SK-N-SH treated with all-trans-retinoic acid at 6 μM for 48 hours (cell line): ENCODE measurements around the gene GCNT2.
"Not testable (repeated sequence)": the region's sequence is repeated elsewhere in the genome, so short reads cannot be mapped to it uniquely, and the experiment has no call there.

Experiments used
- ATAC-seq: fragments of 200-7000 bp; cut with Tn5 transposase; 3 replicates; pipeline ENCODE4 v1.9.1; 2020; ENCODE audit warnings: mild to moderate bottlenecking, moderate library complexity
- ARNTL ChIP-seq: fragments of 450-650 bp; formaldehyde crosslinking; IDR thresholded peaks from 2 replicates; pipeline ENCODE4 v1.5.0; 2020; ENCODE audit warnings: low read depth, mild to moderate bottlenecking, moderate library complexity, borderline replicate concordance
- BACH2 ChIP-seq: fragments of 250-450 bp; sonication (Bioruptor Pico); IDR thresholded peaks from 2 replicates; pipeline ENCODE4 v1.9.0; 2021; ENCODE audit warnings: mild to moderate bottlenecking, borderline replicate concordance
- CSDC2 ChIP-seq: fragments of 250-450 bp; sonication (Bioruptor Pico); IDR thresholded peaks from 2 replicates; pipeline ENCODE4 v1.5.0; 2020; ENCODE audit warnings: mild to moderate bottlenecking, moderate library complexity
- ESRRG ChIP-seq: fragments of 250-450 bp; sonication (Bioruptor Pico); IDR thresholded peaks from 2 replicates; pipeline ENCODE4 v1.6.1; 2021; ENCODE audit warnings: mild to moderate bottlenecking
- OSR1 ChIP-seq: fragments of 250-450 bp; sonication (Bioruptor Pico); IDR thresholded peaks from 2 replicates; pipeline ENCODE4 v1.8.0; 2022; ENCODE audit warnings: moderate library complexity, mild to moderate bottlenecking, inconsistent platforms
- PPARA ChIP-seq: fragments of 250-450 bp; sonication (Bioruptor Pico); IDR thresholded peaks from 2 replicates; pipeline ENCODE4 v1.5.0; 2020; ENCODE audit warnings: mild to moderate bottlenecking, borderline replicate concordance
- RARB ChIP-seq: fragments of 250-450 bp; sonication (Bioruptor Pico); IDR thresholded peaks from 2 replicates; pipeline ENCODE4 v1.8.0; 2021; ENCODE audit warnings: mild to moderate bottlenecking, moderate library complexity
- SNAI2 ChIP-seq: fragments of 250-450 bp; sonication (Bioruptor Pico); IDR thresholded peaks from 2 replicates; pipeline ENCODE4 v1.5.0; 2020; ENCODE audit warnings: mild to moderate bottlenecking, moderate library complexity
- TCF4 ChIP-seq: fragments of 250-450 bp; sonication (Bioruptor Pico); IDR thresholded peaks from 2 replicates; pipeline ENCODE4 v1.8.0; 2021; ENCODE audit warnings: mild to moderate bottlenecking, moderate library complexity, borderline replicate concordance
- TOX ChIP-seq: fragments of 250-450 bp; sonication (Bioruptor Pico); IDR thresholded peaks from 2 replicates; pipeline ENCODE4 v1.8.0; 2021; ENCODE audit warnings: mild to moderate bottlenecking, moderate library complexity, borderline replicate concordance
- ZC3H10 ChIP-seq: fragments of 250-450 bp; sonication (Bioruptor Pico); IDR thresholded peaks from 2 replicates; pipeline ENCODE4 v1.5.1; 2021; ENCODE audit warnings: mild to moderate bottlenecking, moderate library complexity
- ZFP30 ChIP-seq: fragments of 450-650 bp; formaldehyde crosslinking; IDR thresholded peaks from 2 replicates; pipeline ENCODE4 v1.5.0; 2022; ENCODE audit warnings: mild to moderate bottlenecking, moderate library complexity
- ZNF70 ChIP-seq: fragments of 450-650 bp; formaldehyde crosslinking; IDR thresholded peaks from 2 replicates; pipeline ENCODE4 v1.5.0; 2020; ENCODE audit warnings: mild to moderate bottlenecking, moderate library complexity
- ZNF8 ChIP-seq: fragments of 450-650 bp; formaldehyde crosslinking; IDR thresholded peaks from 2 replicates; pipeline ENCODE4 v1.5.0; 2020; ENCODE audit warnings: mild to moderate bottlenecking, moderate library complexity
- TF ChIP-seq, protein P1 (sequence below): fragments of 250-450 bp; sonication (Bioruptor Pico); IDR thresholded peaks from 2 replicates; pipeline ENCODE4 v1.5.1; 2020; ENCODE audit warnings: low read depth, mild to moderate bottlenecking, moderate library complexity
- TF ChIP-seq, protein P2 (sequence below): fragments of 250-450 bp; sonication (Bioruptor Pico); IDR thresholded peaks from 2 replicates; pipeline ENCODE4 v1.5.1; 2021; ENCODE audit warnings: mild to moderate bottlenecking, moderate library complexity
- TF ChIP-seq, protein P3 (sequence below): fragments of 250-450 bp; sonication (Bioruptor Pico); IDR thresholded peaks from 2 replicates; pipeline ENCODE4 v1.5.0; 2020; ENCODE audit warnings: mild to moderate bottlenecking, moderate library complexity
- TF ChIP-seq, protein P4 (sequence below): fragments of 250-450 bp; sonication (Bioruptor Pico); IDR thresholded peaks from 2 replicates; pipeline ENCODE4 v1.8.0; 2020; ENCODE audit warnings: mild to moderate bottlenecking, moderate library complexity, borderline replicate concordance
- TF ChIP-seq, protein P5 (sequence below): fragments of 250-450 bp; sonication (Bioruptor Pico); IDR thresholded peaks from 2 replicates; pipeline ENCODE4 v1.8.0; 2021; ENCODE audit warnings: low read depth, mild to moderate bottlenecking, moderate library complexity, borderline replicate concordance

The GCNT2 gene

DNA sequence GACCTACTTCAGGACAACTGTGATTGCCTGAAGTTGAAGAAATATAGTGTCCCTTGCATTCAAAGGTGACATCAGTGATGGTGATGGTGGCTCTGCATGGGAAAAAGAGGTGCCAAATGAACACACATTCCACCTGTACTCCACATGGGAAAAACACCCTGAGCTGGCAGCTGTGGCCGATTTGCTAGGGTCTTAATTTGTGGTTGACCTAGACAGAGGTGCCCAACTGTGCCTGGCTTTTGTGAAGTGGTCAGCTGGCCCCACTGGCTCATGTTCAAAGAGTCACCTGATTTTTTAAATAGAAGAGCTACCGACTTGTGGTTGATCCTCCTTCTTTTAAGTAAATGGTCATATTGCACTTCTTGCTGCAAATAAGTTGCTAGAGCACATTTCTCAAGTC, 7.6 kb upstream of the GCNT2 start (continued):
- TF ChIP-seq, protein P1, sequence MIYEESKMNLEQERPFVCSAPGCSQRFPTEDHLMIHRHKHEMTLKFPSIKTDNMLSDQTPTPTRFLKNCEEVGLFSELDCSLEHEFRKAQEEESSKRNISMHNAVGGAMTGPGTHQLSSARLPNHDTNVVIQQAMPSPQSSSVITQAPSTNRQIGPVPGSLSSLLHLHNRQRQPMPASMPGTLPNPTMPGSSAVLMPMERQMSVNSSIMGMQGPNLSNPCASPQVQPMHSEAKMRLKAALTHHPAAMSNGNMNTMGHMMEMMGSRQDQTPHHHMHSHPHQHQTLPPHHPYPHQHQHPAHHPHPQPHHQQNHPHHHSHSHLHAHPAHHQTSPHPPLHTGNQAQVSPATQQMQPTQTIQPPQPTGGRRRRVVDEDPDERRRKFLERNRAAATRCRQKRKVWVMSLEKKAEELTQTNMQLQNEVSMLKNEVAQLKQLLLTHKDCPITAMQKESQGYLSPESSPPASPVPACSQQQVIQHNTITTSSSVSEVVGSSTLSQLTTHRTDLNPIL, result no peak
- no peak for TF ChIP-seq ZC3H10 (CRISPR knock-in tag)
- TF ChIP-seq BACH2 (CRISPR knock-in tag), result no peak
- no peak for TF ChIP-seq RARB (CRISPR knock-in tag)

DNA sequence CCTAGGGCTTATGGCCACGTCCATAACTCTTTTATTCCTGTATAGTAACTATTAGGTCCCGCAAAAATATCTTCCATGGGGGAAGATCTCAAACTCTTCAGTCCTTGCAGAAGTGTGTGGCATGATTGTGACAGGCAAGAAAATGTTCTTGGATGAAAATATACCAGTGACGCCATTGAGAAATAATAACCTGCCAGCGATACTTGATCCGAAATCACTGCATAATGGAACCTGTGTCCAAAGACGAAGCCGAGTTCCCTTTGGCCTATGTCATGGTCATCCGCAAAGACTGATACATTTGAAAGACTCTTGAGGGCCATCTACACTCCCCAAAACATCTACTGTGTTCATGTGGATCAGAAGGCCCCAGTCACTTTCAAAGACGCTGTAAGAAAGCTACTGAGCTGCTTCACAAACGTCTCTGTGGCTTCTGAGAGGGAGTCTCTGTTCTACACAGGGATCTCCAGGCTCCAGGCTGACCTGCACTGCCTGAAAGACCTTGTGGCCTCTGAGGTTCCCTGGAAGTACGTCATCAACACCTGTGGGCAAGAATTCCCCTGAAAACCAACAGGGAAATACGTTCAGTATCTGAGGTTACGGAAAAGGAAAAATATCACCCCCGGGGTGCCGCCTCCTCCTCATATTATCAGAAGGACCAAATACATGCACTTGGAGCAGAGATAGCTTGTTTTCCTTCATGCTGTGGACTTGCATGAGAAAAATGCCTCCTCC, 6.9 kb upstream of the GCNT2 start:
- ATAC-seq, result no peak
- TF ChIP-seq CSDC2, result no peak

DNA sequence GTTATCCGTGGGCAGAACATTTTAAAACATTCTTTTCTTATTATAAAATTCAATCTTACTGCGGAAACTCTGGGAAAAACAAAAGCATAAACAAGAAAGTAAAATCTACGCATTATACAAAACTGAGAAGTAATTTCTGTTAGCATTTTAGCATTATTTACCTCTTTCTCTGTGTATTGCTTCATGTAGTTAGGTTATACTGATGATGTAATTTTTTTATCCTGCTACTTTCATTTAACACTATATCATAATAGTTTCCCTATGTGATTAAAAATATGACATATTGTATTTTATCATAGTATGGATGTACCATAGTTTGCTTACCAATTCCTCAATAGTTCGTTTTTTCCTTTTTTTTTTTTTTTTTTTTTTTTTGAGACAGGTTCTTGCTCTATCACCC, 4.2 kb upstream of the GCNT2 start:
- TF ChIP-seq TOX, result no peak
- TF ChIP-seq, protein P2, sequence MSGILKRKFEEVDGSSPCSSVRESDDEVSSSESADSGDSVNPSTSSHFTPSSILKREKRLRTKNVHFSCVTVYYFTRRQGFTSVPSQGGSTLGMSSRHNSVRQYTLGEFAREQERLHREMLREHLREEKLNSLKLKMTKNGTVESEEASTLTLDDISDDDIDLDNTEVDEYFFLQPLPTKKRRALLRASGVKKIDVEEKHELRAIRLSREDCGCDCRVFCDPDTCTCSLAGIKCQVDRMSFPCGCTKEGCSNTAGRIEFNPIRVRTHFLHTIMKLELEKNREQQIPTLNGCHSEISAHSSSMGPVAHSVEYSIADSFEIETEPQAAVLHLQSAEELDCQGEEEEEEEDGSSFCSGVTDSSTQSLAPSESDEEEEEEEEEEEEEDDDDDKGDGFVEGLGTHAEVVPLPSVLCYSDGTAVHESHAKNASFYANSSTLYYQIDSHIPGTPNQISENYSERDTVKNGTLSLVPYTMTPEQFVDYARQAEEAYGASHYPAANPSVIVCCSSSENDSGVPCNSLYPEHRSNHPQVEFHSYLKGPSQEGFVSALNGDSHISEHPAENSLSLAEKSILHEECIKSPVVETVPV (CRISPR knock-in tag), result no peak
- no peak for TF ChIP-seq SNAI2 (CRISPR knock-in tag)
- no peak for TF ChIP-seq TCF4
- no peak for TF ChIP-seq ZC3H10 (CRISPR knock-in tag)
- no peak for TF ChIP-seq RARB (CRISPR knock-in tag)
- TF ChIP-seq, protein P3, sequence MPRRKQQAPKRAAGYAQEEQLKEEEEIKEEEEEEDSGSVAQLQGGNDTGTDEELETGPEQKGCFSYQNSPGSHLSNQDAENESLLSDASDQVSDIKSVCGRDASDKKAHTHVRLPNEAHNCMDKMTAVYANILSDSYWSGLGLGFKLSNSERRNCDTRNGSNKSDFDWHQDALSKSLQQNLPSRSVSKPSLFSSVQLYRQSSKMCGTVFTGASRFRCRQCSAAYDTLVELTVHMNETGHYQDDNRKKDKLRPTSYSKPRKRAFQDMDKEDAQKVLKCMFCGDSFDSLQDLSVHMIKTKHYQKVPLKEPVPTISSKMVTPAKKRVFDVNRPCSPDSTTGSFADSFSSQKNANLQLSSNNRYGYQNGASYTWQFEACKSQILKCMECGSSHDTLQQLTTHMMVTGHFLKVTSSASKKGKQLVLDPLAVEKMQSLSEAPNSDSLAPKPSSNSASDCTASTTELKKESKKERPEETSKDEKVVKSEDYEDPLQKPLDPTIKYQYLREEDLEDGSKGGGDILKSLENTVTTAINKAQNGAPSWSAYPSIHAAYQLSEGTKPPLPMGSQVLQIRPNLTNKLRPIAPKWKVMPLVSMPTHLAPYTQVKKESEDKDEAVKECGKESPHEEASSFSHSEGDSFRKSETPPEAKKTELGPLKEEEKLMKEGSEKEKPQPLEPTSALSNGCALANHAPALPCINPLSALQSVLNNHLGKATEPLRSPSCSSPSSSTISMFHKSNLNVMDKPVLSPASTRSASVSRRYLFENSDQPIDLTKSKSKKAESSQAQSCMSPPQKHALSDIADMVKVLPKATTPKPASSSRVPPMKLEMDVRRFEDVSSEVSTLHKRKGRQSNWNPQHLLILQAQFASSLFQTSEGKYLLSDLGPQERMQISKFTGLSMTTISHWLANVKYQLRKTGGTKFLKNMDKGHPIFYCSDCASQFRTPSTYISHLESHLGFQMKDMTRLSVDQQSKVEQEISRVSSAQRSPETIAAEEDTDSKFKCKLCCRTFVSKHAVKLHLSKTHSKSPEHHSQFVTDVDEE, result no peak
- TF ChIP-seq, protein P4, sequence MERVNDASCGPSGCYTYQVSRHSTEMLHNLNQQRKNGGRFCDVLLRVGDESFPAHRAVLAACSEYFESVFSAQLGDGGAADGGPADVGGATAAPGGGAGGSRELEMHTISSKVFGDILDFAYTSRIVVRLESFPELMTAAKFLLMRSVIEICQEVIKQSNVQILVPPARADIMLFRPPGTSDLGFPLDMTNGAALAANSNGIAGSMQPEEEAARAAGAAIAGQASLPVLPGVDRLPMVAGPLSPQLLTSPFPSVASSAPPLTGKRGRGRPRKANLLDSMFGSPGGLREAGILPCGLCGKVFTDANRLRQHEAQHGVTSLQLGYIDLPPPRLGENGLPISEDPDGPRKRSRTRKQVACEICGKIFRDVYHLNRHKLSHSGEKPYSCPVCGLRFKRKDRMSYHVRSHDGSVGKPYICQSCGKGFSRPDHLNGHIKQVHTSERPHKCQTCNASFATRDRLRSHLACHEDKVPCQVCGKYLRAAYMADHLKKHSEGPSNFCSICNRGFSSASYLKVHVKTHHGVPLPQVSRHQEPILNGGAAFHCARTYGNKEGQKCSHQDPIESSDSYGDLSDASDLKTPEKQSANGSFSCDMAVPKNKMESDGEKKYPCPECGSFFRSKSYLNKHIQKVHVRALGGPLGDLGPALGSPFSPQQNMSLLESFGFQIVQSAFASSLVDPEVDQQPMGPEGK (CRISPR knock-in tag), result no peak
- no peak for TF ChIP-seq ESRRG
- TF ChIP-seq ZNF8, result no peak
- TF ChIP-seq ZNF70, result no peak
- TF ChIP-seq OSR1 (CRISPR knock-in tag), result no peak
- TF ChIP-seq CSDC2, result no peak
- TF ChIP-seq, protein P5, sequence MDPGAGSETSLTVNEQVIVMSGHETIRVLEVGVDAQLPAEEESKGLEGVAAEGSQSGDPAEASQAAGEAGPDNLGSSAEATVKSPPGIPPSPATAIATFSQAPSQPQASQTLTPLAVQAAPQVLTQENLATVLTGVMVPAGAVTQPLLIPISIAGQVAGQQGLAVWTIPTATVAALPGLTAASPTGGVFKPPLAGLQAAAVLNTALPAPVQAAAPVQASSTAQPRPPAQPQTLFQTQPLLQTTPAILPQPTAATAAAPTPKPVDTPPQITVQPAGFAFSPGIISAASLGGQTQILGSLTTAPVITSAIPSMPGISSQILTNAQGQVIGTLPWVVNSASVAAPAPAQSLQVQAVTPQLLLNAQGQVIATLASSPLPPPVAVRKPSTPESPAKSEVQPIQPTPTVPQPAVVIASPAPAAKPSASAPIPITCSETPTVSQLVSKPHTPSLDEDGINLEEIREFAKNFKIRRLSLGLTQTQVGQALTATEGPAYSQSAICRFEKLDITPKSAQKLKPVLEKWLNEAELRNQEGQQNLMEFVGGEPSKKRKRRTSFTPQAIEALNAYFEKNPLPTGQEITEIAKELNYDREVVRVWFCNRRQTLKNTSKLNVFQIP, result no peak
- TF ChIP-seq, protein P1, result no peak

DNA sequence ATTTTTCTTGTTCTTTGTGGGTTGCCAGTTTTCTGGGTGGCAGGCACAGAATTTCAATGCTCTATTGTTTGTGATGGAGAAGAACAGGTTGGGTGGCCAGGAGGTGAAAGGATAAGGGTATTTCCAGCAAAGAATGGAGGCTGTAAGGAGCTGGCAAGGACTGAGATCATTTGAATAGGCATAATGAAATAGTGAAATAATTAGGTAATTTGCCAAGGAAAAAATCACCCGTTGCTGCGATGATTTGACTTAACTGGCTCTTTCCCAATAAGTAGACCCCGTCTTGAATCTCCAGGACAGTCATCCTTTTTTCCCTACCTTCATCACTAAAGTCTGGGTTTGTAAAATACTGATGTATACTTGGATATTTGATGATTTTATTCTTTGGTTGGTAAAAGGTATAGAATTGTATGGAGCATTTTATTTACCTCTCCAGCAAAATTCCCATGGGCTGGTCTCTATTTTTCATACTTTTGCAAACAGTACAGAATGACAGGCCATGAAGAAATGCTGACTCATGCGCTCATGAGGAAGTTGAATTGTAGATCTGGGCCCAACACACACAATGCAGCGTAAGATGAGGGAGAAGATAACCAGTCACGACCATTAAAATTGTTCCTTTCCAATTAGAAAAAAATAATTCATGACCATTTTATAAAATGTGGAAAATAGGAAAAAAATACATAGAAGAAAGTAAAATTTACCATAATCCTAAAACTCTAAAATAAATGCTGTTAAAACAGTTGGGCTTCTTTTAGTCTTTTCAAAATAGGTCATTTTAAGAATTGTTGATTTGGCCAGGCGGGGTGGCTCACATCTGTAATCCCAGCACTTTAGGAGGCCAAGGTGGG, 2.4 kb upstream of the GCNT2 start:
- no peak for TF ChIP-seq CSDC2
- no peak for TF ChIP-seq PPARA (CRISPR knock-in tag)
- TF ChIP-seq, protein P2 (CRISPR knock-in tag), result no peak
- TF ChIP-seq OSR1 (CRISPR knock-in tag), result no peak
- no peak for TF ChIP-seq ZFP30 (CRISPR knock-in tag)
- no peak for TF ChIP-seq ARNTL (CRISPR knock-in tag)
- TF ChIP-seq ZNF70, result no peak
- ATAC-seq, result no peak

More for the DNA sequence above, 4.2 kb upstream of the GCNT2 start:
- ATAC-seq, result no peak

DNA sequence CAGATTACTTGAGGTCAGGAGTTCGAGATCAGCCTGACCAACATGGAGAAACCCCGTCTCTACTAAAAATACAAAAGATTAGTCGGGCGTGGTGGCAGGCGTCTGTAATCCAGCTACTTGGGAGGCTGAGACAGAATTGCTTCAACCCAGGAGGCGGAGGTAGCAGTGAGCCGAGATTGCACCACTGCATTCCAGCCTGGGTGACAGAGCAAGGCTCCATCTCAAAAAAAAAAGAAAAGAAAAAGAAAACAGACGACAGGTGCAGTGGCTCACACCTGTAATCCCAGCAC, 1.8 kb upstream of the GCNT2 start:
- ATAC-seq, result not testable (repeated sequence)
